ENCODE results near the gene TNRC6B.
"Not testable (repeated sequence)": the region's sequence is repeated elsewhere in the genome, so short reads cannot be mapped to it uniquely, and the experiment has no call there.

TNRC6B gene

DNA sequence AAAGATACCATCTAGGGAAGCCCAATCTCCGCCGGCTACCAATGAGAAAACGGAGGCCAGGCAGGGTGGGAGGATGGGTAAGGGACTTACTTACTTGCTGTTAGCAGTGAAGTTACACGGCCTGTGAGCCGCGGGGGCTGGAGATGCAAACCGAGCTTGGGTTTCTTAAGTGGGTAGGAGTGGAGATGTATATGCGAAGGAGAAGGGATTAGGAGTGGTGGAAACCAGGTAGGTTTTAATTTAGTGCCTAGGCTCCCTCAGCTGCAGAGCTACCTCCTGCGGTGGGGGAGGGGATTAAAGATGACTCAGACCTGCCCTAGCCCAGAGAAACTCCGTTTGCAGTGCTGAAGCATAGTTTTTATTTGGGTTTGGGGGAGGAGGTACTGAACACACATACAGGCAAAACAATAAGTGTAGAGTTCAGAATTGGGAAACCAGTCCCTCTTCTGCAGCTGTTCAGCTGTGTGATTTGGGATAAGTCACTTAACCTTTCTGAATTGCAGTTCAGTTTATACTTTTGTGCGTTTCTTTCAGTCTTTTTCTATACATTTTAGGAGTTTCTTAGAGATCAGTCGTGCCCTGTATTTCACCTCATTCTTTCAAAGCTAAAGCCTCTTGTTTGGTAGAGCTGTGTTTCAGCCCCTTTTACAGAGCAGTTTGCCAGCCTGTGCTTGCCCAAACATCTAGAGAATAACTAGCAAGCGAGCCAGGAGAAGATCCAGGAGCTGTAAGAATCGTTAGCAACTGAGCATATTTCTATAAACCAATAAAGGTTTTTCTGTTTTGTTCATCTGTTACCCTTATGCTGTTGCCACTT lies 596 bp upstream of the TNRC6B start:
- H3K4me3 Mint-ChIP-seq = peak overlapping the region; percentile 75 to 79
- peaks cover 0 to 4% of the 10 kb centered on the region in 2 donors for H3K36me3 Mint-ChIP-seq
- H3K27me3 Mint-ChIP-seq = no peaks in the 10 kb centered on the region
- peaks cover 32 to 61% of the 10 kb centered on the region in 2 donors for H3K4me1 Mint-ChIP-seq
- no peaks in the 10 kb centered on the region for H3K9me3 Mint-ChIP-seq
- DNase-seq (peak; percentile 32), ATAC-seq (replicated peaks) (peak; percentile 55 to 56)
- peak overlapping the region; percentile 44 for H3K27ac Mint-ChIP-seq

DNA sequence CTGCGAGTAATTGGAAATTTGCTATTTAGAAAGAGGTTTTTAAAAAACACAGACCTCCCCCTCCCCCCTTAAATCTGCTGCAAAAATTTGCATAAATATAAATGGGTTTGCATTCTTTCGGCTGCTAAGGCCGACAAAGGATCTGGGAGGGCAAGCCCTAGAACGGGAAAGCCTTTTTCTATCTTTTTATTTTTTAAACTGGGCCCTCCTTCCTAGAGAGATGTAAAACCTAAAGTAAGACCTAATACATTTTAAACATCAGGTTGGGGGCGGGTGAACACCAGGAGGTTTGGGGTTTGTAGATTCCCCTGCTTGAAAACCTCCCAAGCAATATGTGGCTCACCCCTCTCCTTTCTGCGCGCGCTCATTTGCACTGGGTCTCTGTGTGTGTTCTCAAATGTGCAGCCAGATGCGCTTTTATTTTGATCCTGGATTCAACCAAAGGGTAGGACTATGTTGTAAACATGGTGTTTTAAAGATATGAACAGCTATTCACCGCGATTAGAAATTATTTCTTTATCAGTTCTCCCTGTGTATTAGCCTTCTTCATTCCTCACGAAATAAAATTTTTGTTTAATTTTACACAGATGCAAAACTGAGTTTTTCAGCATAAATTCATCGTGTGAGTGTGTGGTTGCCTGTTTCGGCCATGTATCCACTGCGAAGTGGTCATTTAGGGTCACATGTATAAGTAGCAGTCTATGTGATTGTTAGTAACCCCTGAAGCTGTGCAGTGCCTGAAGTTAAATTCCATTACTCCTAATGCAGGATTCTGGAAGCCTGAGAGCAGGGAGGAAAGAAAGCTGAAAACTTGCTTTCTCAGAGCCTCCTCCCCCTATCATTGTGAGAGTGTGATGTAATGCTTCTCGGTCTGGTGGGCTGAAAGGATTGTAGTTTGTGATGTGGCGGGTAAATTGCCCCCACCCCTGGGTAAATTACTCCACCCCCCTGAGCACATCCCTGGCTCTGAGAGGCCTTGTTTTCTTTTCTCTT lies 988 bp downstream of the TNRC6B start:
- Mint-ChIP-seq H3K9me3 (no peaks in the 10 kb centered on the region), H3K4me3 (peak overlapping the region; percentile 75 to 79), H3K27me3 (no peaks in the 10 kb centered on the region), H3K4me1 (peaks cover 41 to 63% of the 10 kb centered on the region in 2 donors), H3K27ac (peak overlapping the region; percentile 44), H3K36me3 (peaks cover 0 to 4% of the 10 kb centered on the region in 2 donors)
- peak; percentile 23 to 29 for ATAC-seq (replicated peaks)
- no peak for DNase-seq

DNA sequence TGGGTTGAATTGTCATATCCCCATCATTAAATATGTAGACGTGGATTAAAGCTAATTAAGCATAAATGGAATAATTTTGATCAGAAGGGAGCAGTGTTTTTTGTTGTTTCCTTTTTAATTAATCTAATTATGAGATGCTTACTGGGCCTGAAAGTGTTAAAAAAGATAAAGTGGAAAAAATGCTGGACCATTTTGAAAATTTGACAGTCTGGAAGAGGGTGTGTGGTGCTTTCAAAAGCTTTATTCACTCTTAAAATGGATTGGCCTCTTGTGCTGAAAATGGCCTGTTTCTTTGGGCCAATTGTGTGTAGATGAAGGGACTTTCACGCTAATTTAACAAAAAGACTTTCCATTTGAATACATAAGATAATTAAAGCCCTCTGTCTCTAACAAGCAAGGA lies 1.8 kb downstream of the TNRC6B start:
- no peaks in the 10 kb centered on the region for H3K27me3 Mint-ChIP-seq
- H3K36me3 Mint-ChIP-seq = peaks cover 4 to 6% of the 10 kb centered on the region in 2 donors
- peak overlapping the region; percentile 44 for H3K27ac Mint-ChIP-seq
- DNase-seq = no peak
- peaks cover 0 to 2% of the 10 kb centered on the region in 2 donors for H3K9me3 Mint-ChIP-seq
- H3K4me3 Mint-ChIP-seq = peak overlapping the region; percentile 75 to 79
- peaks cover 47 to 70% of the 10 kb centered on the region in 2 donors for H3K4me1 Mint-ChIP-seq
- no peak for ATAC-seq (replicated peaks)

DNA sequence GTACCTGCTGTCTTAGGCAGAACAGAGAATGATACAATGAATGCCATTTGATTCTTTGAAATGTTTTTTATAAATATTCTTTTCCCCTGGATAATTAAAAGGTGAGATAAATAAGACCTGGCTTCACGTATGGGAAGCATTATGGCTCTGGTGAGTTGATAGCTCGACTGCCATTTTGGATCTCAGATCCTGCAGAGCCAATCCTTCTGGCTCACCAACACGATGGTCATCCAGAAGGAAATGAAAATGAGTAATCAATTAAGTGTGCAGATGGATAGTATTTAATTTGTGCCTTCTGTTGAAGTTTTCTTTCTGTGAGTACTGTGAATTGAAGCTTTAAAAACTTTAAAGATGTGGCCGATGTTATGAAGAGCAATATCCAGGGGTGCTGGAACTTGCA lies 2.7 kb downstream of the TNRC6B start:
- DNase-seq = no peak
- H3K4me3 Mint-ChIP-seq = peak overlapping the region; percentile 32 to 46
- no peaks in the 10 kb centered on the region for H3K27me3 Mint-ChIP-seq
- peaks cover 4 to 11% of the 10 kb centered on the region in 2 donors for H3K36me3 Mint-ChIP-seq
- H3K9me3 Mint-ChIP-seq = peaks cover 0 to 2% of the 10 kb centered on the region in 2 donors
- no peak for ATAC-seq (replicated peaks)
- H3K27ac Mint-ChIP-seq = no peak overlapping the region
- peaks cover 52 to 79% of the 10 kb centered on the region in 2 donors for H3K4me1 Mint-ChIP-seq

DNA sequence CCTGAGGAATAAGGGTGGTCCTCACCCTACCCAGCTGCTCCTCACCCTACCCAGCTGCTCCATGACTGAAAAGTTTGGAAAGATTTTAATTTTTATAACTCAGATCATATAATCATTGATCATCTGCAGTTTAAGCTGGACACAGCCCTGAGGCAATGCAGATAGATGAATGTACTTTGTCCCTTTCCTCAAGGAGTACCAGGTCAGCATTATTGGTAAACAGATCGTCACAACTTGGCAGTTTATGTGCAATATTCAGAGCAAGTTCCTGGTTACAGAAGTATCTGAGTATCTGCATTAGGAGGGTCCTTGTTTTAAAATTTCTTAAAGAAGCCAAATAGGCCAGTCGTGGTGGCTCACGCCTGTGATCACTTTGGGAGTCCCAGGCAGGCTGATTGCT lies 3.6 kb downstream of the TNRC6B start:
- H3K36me3 Mint-ChIP-seq = peaks cover 7 to 18% of the 10 kb centered on the region in 2 donors
- peaks cover 2 to 5% of the 10 kb centered on the region in 2 donors for H3K9me3 Mint-ChIP-seq
- no peak overlapping the region for H3K27ac Mint-ChIP-seq
- DNase-seq = no peak
- H3K4me1 Mint-ChIP-seq = peaks cover 56 to 78% of the 10 kb centered on the region in 2 donors
- no peaks in the 10 kb centered on the region for H3K27me3 Mint-ChIP-seq
- ATAC-seq (replicated peaks) = no peak
- H3K4me3 Mint-ChIP-seq = no peak overlapping the region

DNA sequence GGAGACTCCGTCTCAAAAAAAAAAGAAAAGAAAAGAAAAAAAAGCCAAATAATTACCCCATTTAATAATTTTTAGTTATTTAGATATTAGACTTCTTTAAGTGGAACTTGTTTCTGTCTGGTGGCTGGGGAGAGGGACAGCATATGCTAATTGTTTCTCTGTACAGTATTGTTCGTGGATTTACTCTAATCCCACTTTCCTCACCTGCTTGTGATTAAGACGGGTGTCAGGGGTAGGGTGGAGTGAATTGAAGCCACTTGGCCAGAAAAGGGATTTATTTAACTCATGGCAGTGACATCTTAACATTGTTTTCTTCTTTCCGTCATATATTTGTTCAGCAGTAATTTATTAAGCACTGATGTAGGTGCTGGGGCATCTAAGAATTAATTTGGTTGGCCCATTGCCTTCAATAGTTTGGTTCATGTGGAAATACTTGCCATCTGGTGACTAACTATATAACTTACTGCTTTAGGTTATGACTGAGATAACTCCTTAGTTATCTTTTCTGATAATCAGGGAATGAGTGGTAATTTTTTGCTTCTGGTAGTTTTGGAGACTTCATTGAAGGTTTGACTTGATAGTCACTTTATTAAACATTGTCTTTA lies 4.6 kb downstream of the TNRC6B start:
- Mint-ChIP-seq H3K4me3 (peak overlapping the region in 1 of 2 donors; percentile 44), H3K36me3 (peaks cover 7 to 18% of the 10 kb centered on the region in 2 donors), H3K27me3 (no peaks in the 10 kb centered on the region), H3K4me1 (peaks cover 46 to 68% of the 10 kb centered on the region in 2 donors), H3K27ac (peak overlapping the region; percentile 49), H3K9me3 (peaks cover 2 to 5% of the 10 kb centered on the region in 2 donors)
- ATAC-seq (replicated peaks) = no peak
- no peak for DNase-seq

DNA sequence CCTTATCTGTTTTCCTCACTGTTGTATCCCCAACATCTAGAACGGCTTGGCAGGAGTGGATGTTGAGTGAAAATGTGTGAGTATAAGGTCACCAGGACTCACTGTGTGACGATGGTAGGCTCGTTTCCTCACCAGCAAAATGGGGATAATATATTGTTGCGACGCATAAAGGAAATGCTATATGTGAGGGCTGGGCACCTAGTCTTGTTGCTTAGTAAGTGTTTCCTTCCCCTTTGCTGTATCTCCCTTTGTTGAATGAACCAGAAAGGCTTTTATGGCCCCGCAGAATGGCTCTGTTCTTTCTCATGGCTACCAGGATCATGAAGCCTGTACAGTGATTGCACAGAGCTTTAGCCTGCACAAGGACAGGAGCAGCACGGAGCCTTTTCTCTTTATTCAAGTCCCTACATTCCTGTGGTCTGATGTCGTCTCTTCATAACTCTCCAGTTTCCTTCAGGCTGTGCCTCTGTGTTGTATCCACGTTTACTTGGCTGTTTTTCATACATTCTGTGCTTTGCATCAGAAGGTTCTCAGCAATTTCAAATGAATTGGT lies 5.4 kb downstream of the TNRC6B start:
- Mint-ChIP-seq H3K27ac (peak overlapping the region; percentile 75), H3K27me3 (no peaks in the 10 kb centered on the region), H3K36me3 (peaks cover 7 to 18% of the 10 kb centered on the region in 2 donors), H3K9me3 (peaks cover 2 to 5% of the 10 kb centered on the region in 2 donors), H3K4me3 (peak overlapping the region; percentile 44 to 51), H3K4me1 (peaks cover 47 to 72% of the 10 kb centered on the region in 2 donors)
- DNase-seq (no peak), ATAC-seq (replicated peaks) (peak; percentile 69 to 72)

DNA sequence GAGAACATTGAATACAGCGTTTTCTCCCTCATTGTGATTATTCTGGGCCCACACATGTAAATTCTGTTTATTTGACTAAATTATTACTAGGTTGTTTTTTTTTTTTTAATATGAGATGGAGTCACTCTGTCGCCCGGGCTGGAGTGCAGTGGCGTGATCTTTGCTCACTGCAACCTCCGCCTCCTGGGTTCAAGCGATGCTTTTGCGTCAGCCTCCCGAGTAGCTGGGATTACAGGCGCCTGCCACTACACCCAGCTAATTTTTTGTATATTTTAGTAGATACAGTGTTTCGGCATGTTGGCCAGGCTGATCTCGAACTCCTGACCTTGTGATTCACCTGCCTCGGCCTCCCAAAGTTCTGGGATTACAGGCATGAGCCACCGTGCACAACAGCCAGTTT lies 5.9 kb downstream of the TNRC6B start:
- Mint-ChIP-seq H3K36me3 (peaks cover 7 to 18% of the 10 kb centered on the region in 2 donors), H3K4me3 (peak overlapping the region; percentile 44 to 51), H3K4me1 (peaks cover 47 to 77% of the 10 kb centered on the region in 2 donors)
- H3K9me3 Mint-ChIP-seq; H3K27ac Mint-ChIP-seq; DNase-seq; H3K27me3 Mint-ChIP-seq; ATAC-seq (replicated peaks): not testable (repeated sequence)

DNA sequence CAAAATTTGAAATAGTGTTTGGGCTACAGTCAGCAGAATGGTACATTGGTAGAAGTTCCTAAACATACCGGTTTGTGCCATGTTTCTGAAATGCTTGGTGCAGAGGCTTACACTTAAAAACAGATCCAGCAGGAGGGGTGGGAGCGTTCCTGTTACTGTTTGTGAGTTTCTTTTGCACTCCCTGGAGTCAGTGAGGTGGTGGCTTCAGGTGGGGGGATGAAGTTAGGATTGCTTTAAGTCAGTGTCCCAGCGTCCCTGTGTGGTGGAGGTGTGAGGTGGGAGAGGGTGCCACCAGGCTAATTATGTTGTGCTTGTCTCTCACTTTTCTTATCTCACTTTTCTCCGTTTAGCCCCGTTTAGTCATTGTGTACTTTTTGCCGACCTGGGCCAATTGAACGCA lies 9.7 kb downstream of the TNRC6B start:
- no peak overlapping the region for H3K27ac Mint-ChIP-seq
- no peaks in the 10 kb centered on the region for H3K27me3 Mint-ChIP-seq
- DNase-seq = no peak
- H3K4me3 Mint-ChIP-seq = no peak overlapping the region
- H3K36me3 Mint-ChIP-seq = peaks cover 12 to 28% of the 10 kb centered on the region in 2 donors
- peaks cover 45 to 65% of the 10 kb centered on the region in 2 donors for H3K4me1 Mint-ChIP-seq
- peaks cover 2 to 5% of the 10 kb centered on the region in 2 donors for H3K9me3 Mint-ChIP-seq
- ATAC-seq (replicated peaks) = no peak

DNA sequence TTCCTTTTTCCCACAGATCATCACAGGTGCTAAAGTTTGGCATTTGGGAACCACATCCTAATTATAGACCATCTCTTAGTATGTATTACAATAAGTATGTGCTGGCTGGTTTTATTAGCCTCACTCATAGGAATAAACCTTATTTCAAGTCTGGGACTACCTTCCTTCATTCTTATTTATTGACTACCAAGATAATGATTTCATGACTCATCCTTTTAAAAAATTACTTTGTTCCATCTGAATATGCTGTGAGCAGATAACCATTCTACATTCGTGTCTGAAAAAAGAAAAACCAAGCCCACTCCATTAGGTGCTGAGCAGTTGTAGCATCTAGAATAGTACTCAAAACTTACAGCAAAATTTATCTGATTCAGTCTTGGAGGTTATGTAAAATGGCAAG lies 12.3 kb downstream of the TNRC6B start:
- Mint-ChIP-seq H3K4me3 (no peak overlapping the region), H3K4me1 (peaks cover 47 to 67% of the 10 kb centered on the region in 2 donors), H3K27me3 (no peaks in the 10 kb centered on the region), H3K36me3 (peaks cover 12 to 20% of the 10 kb centered on the region in 2 donors), H3K9me3 (peaks cover 0 to 5% of the 10 kb centered on the region in 2 donors), H3K27ac (no peak overlapping the region)
- ATAC-seq (replicated peaks) (no peak), DNase-seq (no peak)

DNA sequence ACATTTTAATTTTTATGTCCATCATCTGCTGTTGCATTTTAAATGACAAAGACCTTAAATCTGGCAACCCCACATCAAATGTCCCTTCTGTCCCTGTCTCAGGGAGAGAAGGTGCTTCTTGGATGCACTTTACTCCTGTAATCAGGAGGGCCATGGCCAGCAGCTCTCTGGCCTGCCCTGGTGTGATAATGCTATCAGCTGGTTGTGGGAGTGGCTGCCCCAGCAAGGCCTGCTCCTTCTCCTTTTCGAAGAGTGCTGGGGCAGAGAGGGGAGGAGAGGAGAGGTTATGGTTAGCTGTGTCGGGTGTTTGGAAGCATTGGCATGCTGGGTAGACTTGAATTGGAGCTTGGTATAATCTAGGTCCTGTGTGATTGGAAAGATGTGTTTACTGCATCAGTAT lies 12.8 kb downstream of the TNRC6B start:
- H3K4me3 Mint-ChIP-seq = no peak overlapping the region
- no peak for ATAC-seq (replicated peaks)

DNA sequence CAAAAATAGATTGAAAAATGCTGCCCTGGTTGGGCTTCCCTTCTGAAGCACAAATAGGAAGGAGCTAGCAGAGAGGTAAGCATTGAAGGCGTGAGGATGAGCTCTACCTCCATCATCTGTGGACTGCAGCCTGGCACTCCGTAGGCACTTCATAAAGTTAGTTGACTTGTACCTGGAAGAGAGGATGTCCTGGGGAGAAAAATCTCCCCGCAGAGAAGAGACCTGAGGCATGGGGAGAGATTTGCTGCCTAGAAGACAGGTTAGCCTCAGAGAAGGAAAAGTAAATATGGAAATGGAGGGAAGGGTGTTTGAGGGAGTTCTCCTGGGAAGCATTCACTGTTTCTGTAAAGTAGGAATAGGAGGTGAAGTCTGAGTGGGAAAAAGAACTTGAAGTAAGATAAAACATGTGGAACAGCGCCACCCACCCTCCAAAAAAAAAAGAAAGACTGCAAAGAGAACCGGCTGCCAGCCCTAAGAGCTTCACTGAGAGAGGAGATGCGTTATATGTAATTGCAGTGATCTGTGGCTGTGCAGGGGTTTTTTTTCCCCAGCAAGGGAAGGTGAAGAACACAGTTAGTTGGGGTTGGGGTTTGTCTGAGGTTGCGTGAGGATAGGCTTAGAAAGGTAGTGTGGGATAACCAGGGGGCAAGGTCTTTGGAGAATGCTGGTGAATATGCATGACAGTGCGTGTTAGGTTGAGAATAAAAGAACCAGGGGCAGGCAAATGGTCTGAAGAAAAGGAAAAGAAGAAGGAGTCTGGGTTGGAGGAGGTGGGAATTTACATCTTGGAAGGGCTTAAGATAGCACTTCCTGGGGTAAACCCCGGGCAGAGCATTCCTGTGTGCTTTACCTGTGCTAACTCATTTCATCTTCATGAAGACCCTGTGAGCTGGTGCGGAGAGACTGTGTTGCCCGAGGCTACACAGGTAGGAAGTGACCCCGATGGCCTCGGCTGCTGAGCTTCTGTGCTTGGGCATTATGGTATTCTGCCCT lies 16.0 kb downstream of the TNRC6B start:
- peaks cover 49 to 71% of the 10 kb centered on the region in 2 donors for H3K4me1 Mint-ChIP-seq
- no peaks in the 10 kb centered on the region for H3K27me3 Mint-ChIP-seq
- ATAC-seq (replicated peaks) (no peak), DNase-seq (no peak)
- peaks cover 9 to 11% of the 10 kb centered on the region in 2 donors for H3K36me3 Mint-ChIP-seq
- H3K27ac Mint-ChIP-seq = peak overlapping the region; percentile 72
- H3K9me3 Mint-ChIP-seq = no peaks in the 10 kb centered on the region
- H3K4me3 Mint-ChIP-seq = no peak overlapping the region

More for the DNA sequence above, 12.8 kb downstream of the TNRC6B start:
- Mint-ChIP-seq H3K36me3 (peaks cover 12 to 16% of the 10 kb centered on the region in 2 donors), H3K27ac (peak overlapping the region; percentile 21), H3K9me3 (peaks cover 0 to 5% of the 10 kb centered on the region in 2 donors), H3K27me3 (no peaks in the 10 kb centered on the region), H3K4me1 (peaks cover 42 to 62% of the 10 kb centered on the region in 2 donors)
- no peak for DNase-seq

DNA sequence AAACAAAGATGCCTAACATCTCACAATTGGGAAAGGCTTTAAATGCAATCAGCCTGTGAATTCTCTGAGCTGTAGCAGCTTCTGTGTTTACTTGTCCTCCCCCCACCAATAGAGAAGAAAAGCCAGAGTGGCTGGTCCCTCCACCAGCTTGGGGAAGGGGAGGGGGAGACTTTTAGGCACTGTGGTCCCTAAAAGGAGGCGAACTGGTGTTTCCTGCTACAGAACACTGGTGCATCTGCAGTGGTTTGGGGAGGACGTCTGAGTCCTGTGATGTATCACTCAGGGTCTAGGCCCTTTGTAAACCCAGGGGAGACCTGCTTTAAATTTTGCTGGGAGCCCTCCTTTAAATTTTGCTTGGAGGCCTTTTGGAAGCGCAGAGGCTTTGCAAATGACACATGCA lies 16.9 kb downstream of the TNRC6B start:
- Mint-ChIP-seq H3K27ac (no peak overlapping the region), H3K4me1 (peaks cover 58 to 80% of the 10 kb centered on the region in 2 donors), H3K27me3 (no peaks in the 10 kb centered on the region), H3K4me3 (no peak overlapping the region), H3K9me3 (no peaks in the 10 kb centered on the region), H3K36me3 (peaks cover 11 to 14% of the 10 kb centered on the region in 2 donors)
- no peak for ATAC-seq (replicated peaks)
- no peak for DNase-seq

Data from stimulated activated naive B cell treated with anti-CD40 and anti-IgM and Interleukin-4, amounts not matched to agents 10 μg/mL and 1 μg/mL and 100 μg/mL, for 72 hours (primary cell).